GM21737 (cell line): ENCODE data around the gene VRK1.

ENCODE experiments used
- ATAC-seq: cut with Tn5 transposase; IDR thresholded peaks from one replicate; pipeline ENCODE4 v1.9.1; 2021; ENCODE audit warnings: mild to moderate bottlenecking, moderate library complexity; ENCODE audit not compliant: unreplicated experiment

The VRK1 gene

DNA sequence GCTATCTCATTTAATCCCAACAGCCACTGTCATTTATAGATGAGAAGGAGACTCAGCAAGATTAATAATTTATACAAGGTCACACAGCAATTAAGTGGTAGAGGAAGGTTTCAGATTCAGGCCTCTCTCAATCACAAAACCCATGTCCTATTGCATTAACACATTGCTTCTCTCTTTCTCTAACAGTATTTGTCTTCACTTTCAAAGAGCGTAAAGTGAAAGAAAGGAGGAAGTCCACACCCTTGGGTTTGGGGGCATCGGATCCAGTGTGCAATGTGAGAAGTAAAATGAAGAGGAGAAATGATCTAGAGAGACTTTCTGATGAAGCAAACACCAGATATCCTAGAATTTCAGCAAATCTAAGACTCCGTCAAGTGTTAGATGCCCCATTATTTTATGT lies 7.0 kb upstream of the VRK1 start:
- ATAC-seq, result no peak

GRCh38 chr14:96790706-96791105 lies 6.5 kb upstream of the VRK1 start:
- no peak for ATAC-seq

- no peak for ATAC-seq
Observed at GRCh38 chr14:96792003-96792402, 5.2 kb upstream of the VRK1 start.

DNA sequence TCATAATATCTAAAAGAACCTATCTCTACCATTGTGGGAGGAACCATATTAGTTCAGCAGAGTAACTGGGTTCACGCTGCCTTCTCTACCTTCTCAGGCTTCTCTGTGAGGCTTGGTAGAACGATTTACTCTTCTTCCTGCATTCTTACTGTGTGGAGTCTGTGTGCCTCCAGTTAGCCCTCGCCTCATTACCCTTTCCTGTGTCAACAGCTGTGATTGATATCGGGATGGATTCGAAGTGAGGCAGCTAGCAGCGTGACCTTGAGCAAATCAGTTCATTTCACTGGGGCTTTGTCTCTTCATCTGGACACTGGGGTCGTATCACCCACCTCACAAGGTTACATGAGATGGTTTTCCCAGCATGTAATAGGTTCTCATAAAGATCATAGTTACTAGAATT lies 4.6 kb upstream of the VRK1 start:
- ATAC-seq, result no peak

GRCh38 chr14:96793547-96793946 lies 3.6 kb upstream of the VRK1 start:
- ATAC-seq, result no peak

DNA sequence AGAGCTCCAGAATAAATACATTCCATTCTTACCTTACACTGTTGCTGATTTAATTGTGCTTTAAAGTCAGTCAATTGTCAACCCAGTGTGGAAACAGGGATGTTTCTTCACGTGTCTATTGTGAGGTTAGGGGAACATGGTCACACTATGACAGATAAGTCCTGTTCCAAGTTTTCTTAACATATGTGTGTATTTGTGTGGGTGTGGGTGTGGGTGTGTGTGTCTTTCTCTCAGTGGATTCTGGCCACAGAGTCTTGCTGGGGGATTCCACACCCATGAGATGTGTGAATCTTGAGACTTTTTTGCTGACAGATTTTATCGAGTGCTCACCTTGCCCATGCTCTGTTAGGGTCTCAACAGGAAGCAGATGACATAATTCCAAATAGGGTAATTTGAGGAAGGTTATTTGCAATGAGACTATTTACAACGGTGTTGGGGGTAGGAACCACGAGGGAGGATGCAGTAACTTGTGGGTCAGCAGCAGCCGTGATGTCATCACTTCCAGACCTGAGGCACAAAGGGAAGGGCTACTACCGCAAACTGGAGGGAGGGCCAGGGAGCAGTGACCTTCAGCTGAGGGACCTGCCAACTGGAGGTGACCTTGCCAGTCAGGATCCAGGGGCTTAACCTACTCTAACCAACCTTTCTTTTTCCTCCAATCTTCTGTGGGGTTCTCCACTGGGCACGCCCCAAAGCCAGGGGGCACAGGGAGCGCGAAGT lies 1.9 kb upstream of the VRK1 start:
- no peak for ATAC-seq

- peak; percentile 34 for ATAC-seq
Observed at GRCh38 chr14:96797582-96798349, 584 bp downstream of the VRK1 start.

GRCh38 chr14:96798956-96799355 lies 1.8 kb downstream of the VRK1 start:
- no peak for ATAC-seq

- no peak for ATAC-seq
Observed at GRCh38 chr14:96799489-96800054, 2.4 kb downstream of the VRK1 start.

DNA sequence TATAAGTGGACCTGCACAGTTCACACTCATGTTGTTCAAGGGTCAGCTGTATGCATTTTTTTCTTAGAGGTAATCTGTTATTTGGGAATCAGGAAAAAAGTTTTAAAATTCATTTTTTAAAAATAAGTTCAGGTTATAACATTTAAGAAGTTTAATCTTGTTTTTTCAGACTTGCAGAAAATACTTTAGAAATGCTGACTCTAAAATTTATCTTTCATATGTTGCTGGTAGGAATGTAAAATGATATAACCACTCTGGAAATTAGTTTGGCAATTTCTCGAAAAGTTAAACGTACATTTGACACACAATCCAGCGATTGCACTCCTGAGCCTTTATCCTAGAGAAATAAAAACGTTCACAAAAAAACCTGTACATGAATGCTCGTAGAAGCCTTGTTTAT lies 4.7 kb downstream of the VRK1 start:
- no peak for ATAC-seq

DNA sequence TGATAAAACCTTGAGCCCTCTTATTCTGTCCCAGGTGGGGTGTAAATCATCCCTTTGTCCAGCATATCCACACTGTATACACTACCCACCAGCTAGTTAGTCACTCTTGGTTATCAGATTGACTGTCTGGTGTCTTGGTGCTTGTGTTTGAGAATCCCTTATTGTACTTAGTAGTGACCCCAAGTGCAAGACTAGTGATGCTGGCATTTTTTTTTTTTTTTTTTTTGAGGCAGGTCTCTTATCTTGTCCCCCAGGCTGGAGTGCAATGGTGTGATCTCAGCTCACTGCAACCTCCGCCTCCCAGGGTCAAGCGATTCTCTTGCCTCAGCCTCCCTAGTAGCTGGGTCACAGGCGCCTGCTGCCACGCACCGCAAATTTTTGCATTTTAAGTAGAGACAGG lies 5.8 kb downstream of the VRK1 start:
- no peak for ATAC-seq

DNA sequence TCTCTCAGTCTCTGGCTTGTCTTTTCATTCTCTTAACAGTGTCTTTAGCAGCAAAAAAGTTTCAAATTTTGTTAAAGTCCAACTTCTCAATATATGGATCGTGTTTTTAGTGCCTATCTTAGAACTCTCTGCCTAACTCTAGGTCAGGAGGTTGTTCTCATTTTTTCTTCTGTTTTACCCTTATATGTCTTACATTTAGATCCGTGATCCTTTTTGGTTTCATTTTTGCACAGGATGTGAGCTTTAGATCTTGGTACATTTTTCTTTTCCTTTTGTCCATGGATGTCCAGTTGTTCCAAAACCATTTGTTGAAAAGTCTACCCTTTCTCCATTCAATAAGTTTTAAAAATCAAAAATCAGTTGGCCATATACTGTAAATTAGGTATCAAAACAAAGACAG lies 6.8 kb downstream of the VRK1 start:
- ATAC-seq, result no peak

DNA sequence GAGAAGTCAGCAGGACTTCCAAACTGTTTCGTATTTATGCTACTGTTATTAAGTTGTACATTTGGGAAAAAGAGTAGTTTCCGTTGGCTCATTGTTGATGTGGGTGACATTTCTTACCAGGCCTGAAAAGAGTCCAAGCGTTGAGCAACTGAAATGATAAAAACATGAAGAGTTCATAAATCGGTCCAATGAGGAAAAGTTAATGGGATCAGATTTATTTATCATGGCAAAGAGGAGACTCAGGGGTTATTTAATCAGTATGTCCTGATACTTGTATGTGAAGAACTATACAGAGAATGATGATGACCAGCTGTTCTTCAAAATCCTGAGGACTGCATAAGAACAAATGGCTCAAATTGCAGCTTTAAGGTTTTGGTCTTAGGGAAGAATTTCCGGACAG lies 7.7 kb downstream of the VRK1 start:
- ATAC-seq, result no peak

DNA sequence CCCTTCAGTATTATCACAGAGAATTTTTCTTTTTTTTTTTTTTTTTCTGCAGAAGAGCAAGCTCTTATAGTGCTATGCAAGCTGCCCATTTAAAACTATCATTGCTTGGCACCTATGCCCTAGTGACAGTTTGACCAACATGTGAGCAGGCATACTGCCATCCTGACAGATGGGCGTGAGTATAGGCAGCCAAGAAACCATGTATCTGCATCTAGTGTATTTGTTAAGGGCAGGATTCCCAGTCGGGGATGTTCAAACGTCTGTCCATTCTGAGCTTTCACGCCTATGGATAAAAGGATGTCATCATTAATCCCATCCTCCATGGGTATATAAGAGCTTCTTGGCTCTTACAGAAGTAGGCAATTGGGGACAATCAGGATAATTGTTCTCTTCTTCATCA lies 8.8 kb downstream of the VRK1 start:
- ATAC-seq, result no peak

- no peak for ATAC-seq
Observed at GRCh38 chr14:96806836-96807235, 9.7 kb downstream of the VRK1 start.

- no peak for ATAC-seq
Observed at GRCh38 chr14:96808619-96809406, 11.6 kb downstream of the VRK1 start.

DNA sequence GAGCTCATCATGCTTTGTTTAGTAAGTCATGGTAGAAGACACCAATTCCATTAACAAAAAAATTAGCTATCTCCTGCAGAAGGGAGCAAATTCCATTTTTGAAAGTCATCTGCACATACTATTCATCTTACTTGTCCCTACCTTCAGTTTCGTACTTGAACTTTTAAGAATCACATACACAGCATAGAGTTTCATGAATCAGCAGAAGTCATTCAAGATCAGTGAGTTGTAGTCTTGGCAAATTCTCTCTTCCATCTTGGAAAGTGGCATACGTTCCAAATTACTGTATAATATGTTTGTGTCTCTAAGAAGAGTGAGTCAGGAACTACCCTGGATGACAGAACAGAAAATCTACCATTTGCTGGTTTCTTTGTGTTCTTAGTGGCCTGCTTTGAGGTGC lies 14.1 kb downstream of the VRK1 start:
- ATAC-seq, result no peak

- peak; percentile 57 for ATAC-seq
Observed at GRCh38 chr14:96811985-96812667, 14.9 kb downstream of the VRK1 start.

GRCh38 chr14:96816281-96816680 lies 19.1 kb downstream of the VRK1 start:
- no peak for ATAC-seq

DNA sequence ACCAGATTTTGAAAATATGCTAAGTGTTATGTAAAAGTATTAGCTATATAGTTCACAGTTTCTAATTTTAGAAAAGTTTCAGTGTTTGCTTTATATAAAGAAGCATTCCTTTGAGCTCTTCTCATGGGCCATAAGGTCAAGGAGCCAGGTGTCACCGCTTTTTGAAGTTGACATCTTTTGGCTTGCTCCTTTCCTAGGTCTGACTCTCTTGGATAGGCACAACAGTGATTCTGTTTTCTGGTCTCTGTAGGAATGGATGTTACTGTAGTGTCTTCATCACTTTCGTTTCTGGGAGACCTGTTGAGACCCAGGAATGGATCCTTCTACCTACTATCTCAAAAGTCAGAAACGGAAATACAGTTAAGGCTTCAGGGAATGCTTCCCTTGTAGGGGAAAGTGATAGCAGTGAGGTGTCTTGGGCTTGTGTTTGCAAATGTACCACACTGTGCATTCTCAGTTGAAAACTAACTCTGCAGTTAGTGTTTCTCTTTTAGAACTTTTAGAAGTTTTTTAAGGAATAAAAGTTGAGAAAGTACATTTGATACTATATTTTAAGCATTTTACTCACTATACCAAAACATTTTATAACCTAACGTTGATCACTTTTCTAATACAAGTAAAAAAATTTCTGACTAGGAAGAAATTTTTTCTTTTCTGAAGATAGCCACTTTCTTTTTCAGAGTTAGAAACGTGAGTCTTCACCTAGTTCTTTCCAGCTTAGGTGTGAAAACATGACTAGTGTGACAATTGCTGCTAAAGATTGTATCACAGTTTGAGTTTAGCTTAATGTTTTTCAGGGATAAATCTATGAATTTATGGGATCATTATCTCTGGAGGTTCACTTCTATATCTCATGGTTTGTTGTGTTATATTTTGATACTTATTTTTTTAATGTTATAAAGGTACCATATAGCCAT lies 20.8 kb downstream of the VRK1 start:
- ATAC-seq, result no peak
